Activated CD8-positive, alpha-beta T cell treated with anti-CD3 and anti-CD28 coated beads for 36 hours (primary cell): Measurements from ENCODE around the gene TNP2. TPM values are rescaled to one million over a fixed set of nuclear protein-coding genes. Genes with fewer than 3 reads are reported as not detected.

Experiments
- ATAC-seq: fragments of 200-7000 bp; cut with Tn5 transposase; one replicate; pipeline ENCODE4 v1.10.0; 2021; ENCODE audit warnings: mild to moderate bottlenecking, moderate library complexity
- CTCF ChIA-PET: fragments of 350-600 bp; sonication (Branson Sonifier 250); formaldehyde crosslinking; loops from one replicate; lab custom pipeline; 2021; ENCODE audit warnings: antibody characterized with exemption; lab: Charles Lee
- POLR2A ChIA-PET: fragments of 350-600 bp; sonication (Branson Sonifier 250); formaldehyde crosslinking; loops from one replicate; lab custom pipeline; 2021; ENCODE audit warnings: antibody characterized with exemption; lab: Charles Lee
- DNase-seq: peaks from one replicate; pipeline ENCODE4 v3.0.0-alpha.2; 2020
- H3K27ac Mint-ChIP-seq: one replicate; pipeline ENCODE4 v1.8.0; 2021; ENCODE audit warnings: mild to moderate bottlenecking, mixed read lengths
- H3K27me3 Mint-ChIP-seq: one replicate; pipeline ENCODE4 v1.8.0; 2021; ENCODE audit warnings: mixed read lengths
- H3K36me3 Mint-ChIP-seq: one replicate; pipeline ENCODE4 v1.8.0; 2021; ENCODE audit warnings: low read depth, mixed read lengths
- H3K4me1 Mint-ChIP-seq: one replicate; pipeline ENCODE4 v1.8.0; 2021; ENCODE audit warnings: low read depth, mixed read lengths
- H3K4me3 Mint-ChIP-seq: one replicate; pipeline ENCODE4 v1.8.0; 2021; ENCODE audit warnings: mild to moderate bottlenecking, moderate library complexity, mixed read lengths
- H3K9me3 Mint-ChIP-seq: one replicate; pipeline ENCODE4 v1.8.0; 2021; ENCODE audit warnings: mixed read lengths
- intact Hi-C: fragments of 100-400 bp; cut with micrococcal nuclease; formaldehyde crosslinking; loops from one replicate; pipeline ENCODE4 v1.10.0; 2022
- total RNA-seq, 2 experiments: library from RNA; stranded (reverse); gene quantifications; one replicate each; pipeline ENCODE4 v1.2.3, GENCODE V29; 2021
- TF ChIP-seq, protein P1 (sequence below): fragments of 200-600 bp; IDR thresholded peaks from one replicate; pipeline ENCODE4 v1.8.0; 2022; ENCODE audit warnings: antibody characterized with exemption, mild to moderate bottlenecking

TNP2 gene
- total RNA-seq, 2 experiments from 2014 or later = not detected

DNA sequence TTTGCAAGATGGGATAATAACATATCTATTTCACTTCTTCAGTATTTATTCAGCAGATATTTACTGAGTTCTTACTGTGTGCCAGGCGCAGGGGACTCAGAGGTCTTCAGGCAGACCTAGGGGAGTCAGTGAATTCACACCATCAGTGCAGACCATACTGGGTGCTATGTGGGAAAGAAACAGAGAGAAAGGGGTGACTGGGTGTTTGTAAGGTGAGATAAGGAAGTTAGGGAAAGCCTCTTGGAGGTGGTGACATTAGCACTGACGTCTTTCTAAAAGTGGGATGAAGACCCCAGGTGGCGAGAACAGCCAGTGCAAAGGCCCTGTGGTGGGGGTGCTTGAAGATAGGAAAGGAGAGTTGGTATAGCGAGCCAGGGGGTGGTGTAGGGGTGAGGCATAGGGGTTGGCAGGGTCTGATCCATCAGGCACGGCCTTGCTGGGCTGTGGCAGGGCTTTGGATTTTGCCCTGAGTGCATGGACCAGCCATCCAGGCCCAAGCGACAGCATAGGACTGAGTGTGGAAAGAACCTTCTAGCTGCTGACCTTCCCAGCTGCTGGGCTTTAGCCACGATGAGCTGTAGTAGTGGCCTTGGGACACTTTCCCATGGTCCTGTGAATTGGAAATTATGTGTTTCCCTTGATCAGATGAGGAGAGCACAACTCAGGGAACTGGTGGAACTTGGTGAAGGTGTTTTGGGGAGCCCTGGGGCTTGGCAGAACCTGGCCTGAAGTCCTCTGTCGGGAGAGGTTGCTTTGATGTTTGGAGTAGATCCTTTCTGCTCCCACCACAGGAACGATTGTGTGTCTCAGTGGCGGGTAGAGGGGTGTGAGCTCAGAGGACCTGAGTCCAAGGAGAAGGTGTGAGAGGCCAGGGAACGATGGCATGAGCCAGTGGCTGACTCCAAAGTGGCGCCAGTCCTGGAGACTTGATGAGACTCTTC lies 9.2 kb downstream of the TNP2 start:
- no peak overlapping the region for H3K27ac Mint-ChIP-seq
- ATAC-seq (no peak), DNase-seq (no peak)
- intact Hi-C loops = no loop called here
- TF ChIP-seq, protein P1, sequence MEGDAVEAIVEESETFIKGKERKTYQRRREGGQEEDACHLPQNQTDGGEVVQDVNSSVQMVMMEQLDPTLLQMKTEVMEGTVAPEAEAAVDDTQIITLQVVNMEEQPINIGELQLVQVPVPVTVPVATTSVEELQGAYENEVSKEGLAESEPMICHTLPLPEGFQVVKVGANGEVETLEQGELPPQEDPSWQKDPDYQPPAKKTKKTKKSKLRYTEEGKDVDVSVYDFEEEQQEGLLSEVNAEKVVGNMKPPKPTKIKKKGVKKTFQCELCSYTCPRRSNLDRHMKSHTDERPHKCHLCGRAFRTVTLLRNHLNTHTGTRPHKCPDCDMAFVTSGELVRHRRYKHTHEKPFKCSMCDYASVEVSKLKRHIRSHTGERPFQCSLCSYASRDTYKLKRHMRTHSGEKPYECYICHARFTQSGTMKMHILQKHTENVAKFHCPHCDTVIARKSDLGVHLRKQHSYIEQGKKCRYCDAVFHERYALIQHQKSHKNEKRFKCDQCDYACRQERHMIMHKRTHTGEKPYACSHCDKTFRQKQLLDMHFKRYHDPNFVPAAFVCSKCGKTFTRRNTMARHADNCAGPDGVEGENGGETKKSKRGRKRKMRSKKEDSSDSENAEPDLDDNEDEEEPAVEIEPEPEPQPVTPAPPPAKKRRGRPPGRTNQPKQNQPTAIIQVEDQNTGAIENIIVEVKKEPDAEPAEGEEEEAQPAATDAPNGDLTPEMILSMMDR = no peak
- no peaks in the 10 kb centered on the region for H3K9me3 Mint-ChIP-seq
- peaks cover 4% of the 10 kb centered on the region for H3K36me3 Mint-ChIP-seq
- CTCF ChIA-PET = interaction anchor here (1.0 to 9.0 kb wide), 7 partner anchors 14 to 296 kb away, joined by 3 to 88 read pairs (median 7); partner anchors contain the start of gene PRM3
- POLR2A ChIA-PET = interaction anchor here (0.6 to 9.2 kb wide), 8 partner anchors 8 to 364 kb away, joined by 3 to 147 read pairs (median 5); partner anchors contain the start of gene RMI2
- H3K4me1 Mint-ChIP-seq = peaks cover 54% of the 10 kb centered on the region
- H3K27me3 Mint-ChIP-seq = no peaks in the 10 kb centered on the region
- no peak overlapping the region for H3K4me3 Mint-ChIP-seq

DNA sequence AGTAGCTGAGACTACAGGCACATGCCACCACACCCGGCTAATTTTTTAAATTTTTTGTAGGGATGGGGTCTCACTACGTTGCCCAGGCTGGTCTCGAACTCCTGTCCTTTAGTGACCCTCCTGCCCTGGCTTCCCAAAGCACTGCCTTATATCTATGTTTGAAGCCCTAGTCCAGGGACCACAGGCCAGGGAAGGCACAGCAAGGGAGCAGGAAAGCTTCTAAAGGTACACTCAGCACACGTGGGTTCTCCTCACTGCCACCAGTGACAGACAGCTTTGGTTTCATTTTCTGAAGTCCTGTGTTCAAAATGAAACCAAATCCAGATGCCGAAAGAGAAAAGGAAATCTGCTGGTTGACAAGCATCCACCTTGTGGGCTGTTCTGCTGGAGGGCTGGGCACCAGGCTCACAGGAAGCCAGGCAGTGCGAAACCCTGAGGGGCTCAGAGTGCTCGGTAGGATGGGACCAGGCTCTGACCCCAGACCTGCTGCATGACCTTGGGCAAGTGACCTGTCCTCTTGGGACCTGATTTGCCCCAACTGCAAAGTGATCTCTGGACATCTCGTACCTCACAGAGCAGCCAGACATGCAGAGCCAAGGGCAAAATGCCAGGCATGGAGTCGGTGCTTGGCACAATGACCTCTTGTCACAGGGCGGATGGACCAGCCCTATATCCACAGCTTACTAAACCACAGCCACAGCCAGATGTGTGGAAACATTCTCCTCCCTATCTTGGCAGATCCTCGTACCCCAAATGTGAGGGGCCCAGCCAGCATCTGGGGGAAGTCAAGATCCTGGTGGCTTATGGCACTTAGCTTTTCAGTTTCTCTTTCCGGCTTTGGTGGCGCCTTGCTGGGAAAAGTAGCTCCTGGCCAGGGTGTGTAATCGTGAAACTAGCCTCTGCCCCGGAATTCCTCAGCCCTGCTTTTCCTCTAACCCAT lies 10.3 kb downstream of the TNP2 start:
- intact Hi-C loops = no loop called here
- TF ChIP-seq, protein P1 = no peak
- Mint-ChIP-seq H3K4me1 (peaks cover 43% of the 10 kb centered on the region), H3K27me3 (no peaks in the 10 kb centered on the region), H3K36me3 (peaks cover 14% of the 10 kb centered on the region), H3K27ac (peak overlapping the region; percentile 46), H3K4me3 (peak overlapping the region; percentile 23), H3K9me3 (no peaks in the 10 kb centered on the region)
- CTCF ChIA-PET = interaction anchor here (0.8 to 9.0 kb wide), 13 partner anchors 12 to 310 kb away, joined by 3 to 88 read pairs (median 3); partner anchors contain the start of gene PRM3
- DNase-seq = peak; percentile 64
- peak; percentile 9 for ATAC-seq
- POLR2A ChIA-PET = interaction anchor here (0.6 to 9.2 kb wide), 13 partner anchors 9 to 365 kb away, joined by 3 to 147 read pairs (median 4); partner anchors contain the start of gene RMI2

DNA sequence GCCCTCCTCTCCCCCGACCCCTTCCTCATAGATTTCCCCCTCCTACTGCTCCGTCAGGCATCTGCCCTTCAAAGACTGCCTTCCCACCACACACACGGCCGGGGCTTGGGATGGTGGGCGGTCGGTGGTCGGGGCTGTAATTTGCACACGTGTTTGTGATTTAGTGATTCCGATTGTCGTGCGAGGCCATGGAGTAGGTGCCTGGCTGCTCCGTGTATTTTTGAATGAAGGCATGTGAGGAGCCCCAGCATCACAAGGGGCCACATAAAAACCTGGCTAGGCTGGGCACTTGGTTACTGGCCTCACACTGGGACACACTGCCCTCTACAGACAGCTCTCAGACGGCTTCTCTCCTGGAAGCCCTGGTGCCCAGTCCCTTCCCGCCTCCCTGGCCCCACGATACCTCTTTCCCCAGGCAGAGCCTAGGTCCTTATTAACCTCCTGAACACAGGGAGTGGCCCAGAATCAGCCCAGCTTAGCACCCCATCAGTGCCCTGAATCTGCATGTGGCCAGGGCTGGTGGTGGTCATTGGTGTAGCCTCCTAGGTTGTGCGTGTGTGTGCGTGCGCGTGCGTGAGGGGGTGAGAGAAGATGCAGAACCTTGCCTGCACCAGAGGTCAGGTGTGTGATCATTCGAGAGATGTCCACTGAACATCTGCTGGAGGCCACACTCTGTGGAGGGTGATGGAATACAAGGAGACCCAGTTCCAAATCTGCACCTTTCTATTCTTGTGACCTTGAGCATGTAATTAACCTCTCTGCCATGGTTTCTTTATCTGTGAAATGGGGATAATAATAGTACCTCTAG lies 11.8 kb downstream of the TNP2 start:
- ATAC-seq = peak; percentile 21
- POLR2A ChIA-PET = interaction anchor here (0.6 to 9.2 kb wide), 14 partner anchors 10 to 302 kb away, joined by 3 to 147 read pairs (median 20); partner anchors contain the start of genes RMI2 and TNP2
- Mint-ChIP-seq H3K27me3 (no peaks in the 10 kb centered on the region), H3K36me3 (peaks cover 28% of the 10 kb centered on the region), H3K27ac (peak overlapping the region; percentile 94), H3K9me3 (no peaks in the 10 kb centered on the region), H3K4me3 (peak overlapping the region; percentile 94), H3K4me1 (peaks cover 29% of the 10 kb centered on the region)
- DNase-seq = peak; percentile 82
- CTCF ChIA-PET = interaction anchor here (0.6 to 9.0 kb wide), 20 partner anchors 19 to 308 kb away, joined by 3 to 88 read pairs (median 6); no protein-coding TSS in a partner anchor
- TF ChIP-seq, protein P1 = peak; percentile 59
- intact Hi-C loops = loop anchor here (2.0 kb wide), 2 partner anchors 97 to 285 kb away; no protein-coding TSS in a partner anchor

DNA sequence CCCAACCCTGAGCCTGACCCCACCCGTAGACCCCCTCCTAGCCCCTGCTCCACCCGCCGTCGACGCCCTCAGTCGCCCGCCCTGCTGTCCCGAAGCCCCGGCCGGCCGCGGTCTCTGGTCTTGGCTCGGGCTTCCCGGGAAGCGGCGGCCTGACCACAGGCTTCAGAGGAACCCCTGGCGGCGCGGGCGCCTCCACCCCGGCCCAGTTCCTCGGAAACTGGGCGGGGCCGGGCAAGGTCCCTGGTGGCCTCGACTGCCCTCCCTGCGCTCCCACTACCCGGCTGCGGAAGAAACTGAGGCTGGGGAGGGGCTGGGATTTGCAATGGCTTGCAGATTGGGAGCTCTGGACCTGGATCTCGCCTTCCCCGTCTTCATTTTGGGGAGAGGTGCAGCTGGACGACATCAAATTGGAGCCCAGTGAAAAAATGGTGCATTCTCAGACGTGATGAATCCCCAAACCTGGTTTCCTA lies 12.4 kb downstream of the TNP2 start:
- no peak for DNase-seq
- ATAC-seq = no peak
- ChIA-PET CTCF (interaction anchor here (0.6 to 9.0 kb wide), 27 partner anchors 12 to 312 kb away, joined by 3 to 88 read pairs (median 5); partner anchors contain the start of gene CLEC16A), POLR2A (interaction anchor here (0.6 to 9.2 kb wide), 32 partner anchors 9 to 302 kb away, joined by 3 to 147 read pairs (median 10); partner anchors contain the start of genes RMI2 and TNP2)
- peaks cover 35% of the 10 kb centered on the region for H3K36me3 Mint-ChIP-seq
- H3K27me3 Mint-ChIP-seq = no peaks in the 10 kb centered on the region
- intact Hi-C loops = loop anchor here (2.0 kb wide), 2 partner anchors 98 to 284 kb away; no protein-coding TSS in a partner anchor
- H3K4me1 Mint-ChIP-seq = peaks cover 35% of the 10 kb centered on the region
- TF ChIP-seq, protein P1 = no peak
- no peaks in the 10 kb centered on the region for H3K9me3 Mint-ChIP-seq
- peak overlapping the region; percentile 94 for H3K4me3 Mint-ChIP-seq
- H3K27ac Mint-ChIP-seq = peak overlapping the region; percentile 94
